Spleen (tissue), 11 donors: Measurements from ENCODE around the gene CD300LG. TPM values are rescaled to one million over a fixed set of nuclear protein-coding genes. Genes with fewer than 3 reads are reported as not detected.

Experiments used
- DNase-seq: peaks from one replicate; pipeline ENCODE4 v3.0.0-alpha.2; 2020
- H3K27ac ChIP-seq, 8 donors: fragments of 200-600 bp; sonication (generic) in 7 of 8; 1 replicate in 4 of 8; 2 replicates in 4 of 8; pipeline versions ENCODE4 v1.5.0 to v1.8.0; 2016 to 2021; ENCODE audit warnings: inconsistent platforms in 4 of 8, mild to moderate bottlenecking in 4 of 8, moderate library complexity in 1 of 8
- H3K27me3 ChIP-seq, 7 donors: fragments of 200-600 bp; sonication (generic) in 6 of 7; replicated peaks in 1 of 7; 1 replicate in 4 of 7; 2 replicates in 3 of 7; pipeline versions ENCODE4 v1.5.0 to v1.8.0; 2016 to 2021; ENCODE audit warnings: inconsistent platforms in 3 of 7, mild to moderate bottlenecking in 1 of 7
- H3K36me3 ChIP-seq, 6 donors: fragments of 200-600 bp; sonication (generic) in 5 of 6; 1 replicate in 4 of 6; 2 replicates in 2 of 6; pipeline versions ENCODE4 v1.5.0 to v1.8.0; 2016 to 2021; ENCODE audit warnings: inconsistent platforms in 2 of 6
- H3K4me1 ChIP-seq, 6 donors: fragments of 200-600 bp; sonication (generic) in 5 of 6; 1 replicate in 3 of 6; 2 replicates in 3 of 6; pipeline versions ENCODE4 v1.5.0 to v1.8.0; 2016 to 2021; ENCODE audit warnings: inconsistent platforms in 3 of 6
- H3K4me3 ChIP-seq, 8 donors: fragments of 200-600 bp; sonication (generic) in 7 of 8; 1 replicate in 4 of 8; 2 replicates in 4 of 8; pipeline versions ENCODE4 v1.5.0 to v1.8.0; 2016 to 2021; ENCODE audit warnings: inconsistent platforms in 4 of 8, mild to moderate bottlenecking in 4 of 8, moderate library complexity in 2 of 8
- H3K9me3 ChIP-seq, 8 donors: fragments of 200-600 bp; sonication (generic) in 7 of 8; 1 replicate in 4 of 8; 2 replicates in 4 of 8; pipeline versions ENCODE4 v1.5.0 to v1.8.0; 2016 to 2021; ENCODE audit warnings: inconsistent platforms in 4 of 8
- CTCF ChIP-seq, 11 experiments: fragments of 200-600 bp in 7 of 11; fragments of 450-650 bp in 4 of 11; sonication (generic) in 4 of 11; IDR thresholded peaks in 8 of 11; conservative IDR thresholded peaks in 3 of 11; 1 replicate in 7 of 11; 2 replicates in 4 of 11; pipeline versions ENCODE4 v1.4.0 to v1.8.0; 2016 to 2021; ENCODE audit warnings: antibody characterized with exemption in 11 of 11, inconsistent platforms in 4 of 11, mild to moderate bottlenecking in 1 of 11
- POLR2A ChIP-seq, 3 donors: fragments of 450-650 bp; IDR thresholded peaks; one replicate each; pipeline ENCODE4 v1.5.1; 2017; ENCODE audit warnings: antibody characterized with exemption in 3 of 3, mild to moderate bottlenecking in 1 of 3
- POLR2AphosphoS5 ChIP-seq, 3 donors: sonication (generic); formaldehyde crosslinking; IDR thresholded peaks; one replicate each; pipeline ENCODE4 v1.5.1; 2017; ENCODE audit warnings: antibody characterized with exemption in 3 of 3
- WGBS, 5 donors: extraction: QIAGEN DNeasy Blood & Tissue Kit in 3 of 5; methylation state at CpG; one replicate each; pipeline versions ENCODE4 v1.1.5 to v1.1.7; 2013 to 2018; 5-methylcytosine and 5-hydroxymethylcytosine counted together
- intact Hi-C: fragments of 100-400 bp; cut with DNase I; formaldehyde crosslinking; loops from one replicate; pipeline ENCODE4 v1.15.0; 2023; ENCODE audit warnings: low total_unique reads
- polyA plus RNA-seq, 3 donors: library from polyadenylated mRNA; stranded (reverse); fragments of 200-250 nt; gene quantifications; one replicate each; pipeline ENCODE4 v1.2.1, GENCODE V29; 2013
- total RNA-seq, 7 donors: library from RNA; depleted of rRNA in 3 of 7; stranded (reverse); fragments of >200 nt in 3 of 7; fragmentation: NEBNext Ultra II Directional in 4 of 7; extraction: Animal tissue kit (Norgen Biotek cat#: 25700) in 4 of 7; gene quantifications; one replicate each; pipeline versions ENCODE4 v1.1.0 to v1.2.1, GENCODE V29; 2016 to 2021
- donor health status: healthy with polysubstance abuse.
- donor health status: DM: no; HTN: no; CAD: no; lungs with moderate emphysema.
- donor health status: DM: no; HTN: no; CAD: no.
- donor health status: Bipolar disorder and iron deficiency.
- donor health status: healthy.
- donor health status: DM: no; HTN: no; CAD: no.
- donor health status: DM: yes; HTN: yes; CAD: no.

The CD300LG gene
- total and polyA plus RNA-seq, 10 donors: 0.33 to 5.3 (median 2.2) TPM

DNA sequence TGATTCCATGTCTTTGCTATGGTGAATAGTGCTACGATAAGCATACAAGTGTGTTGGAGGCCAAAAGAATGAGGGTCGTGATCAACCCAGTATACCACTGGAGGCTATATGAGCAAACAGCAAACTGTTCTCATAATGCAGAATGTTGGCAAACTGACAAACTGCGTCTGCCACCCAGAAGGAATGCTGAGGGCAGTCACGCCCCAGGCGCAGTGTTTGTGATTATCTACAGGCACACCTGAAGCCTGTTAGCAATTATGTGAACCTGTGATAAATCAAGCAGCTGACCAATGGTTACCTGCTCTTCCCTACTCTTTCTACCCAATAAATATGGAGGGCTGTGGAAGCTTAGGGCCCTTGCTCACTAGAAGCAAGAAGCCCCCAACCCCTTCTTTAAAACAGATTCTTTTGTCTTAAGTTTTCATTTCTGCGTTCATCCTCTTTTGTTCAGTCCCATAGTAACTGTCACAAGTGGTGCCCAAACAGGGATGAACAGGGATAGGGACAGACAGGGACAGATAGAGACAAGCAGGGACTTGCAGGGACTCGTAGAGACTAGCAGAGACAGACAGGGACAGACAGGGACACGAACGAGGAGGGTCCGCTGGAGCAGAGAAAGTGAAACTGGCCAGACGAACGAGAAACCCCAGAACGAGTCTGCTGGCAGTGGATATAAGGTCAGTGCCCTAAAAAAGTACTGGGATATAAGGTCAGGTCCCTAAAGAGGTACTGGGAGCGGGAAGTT, 25.1 kb downstream of the CD300LG start:
- no peak for DNase-seq
- Histone ChIP-seq H3K27ac (no peak overlapping the region), H3K9me3 (peaks cover 0 to 5% (median 0%) of the 10 kb centered on the region in 8 donors), H3K4me3 (no peak overlapping the region), H3K4me1 (no peaks in the 10 kb centered on the region), H3K27me3 (peaks cover 0 to 18% (median 0%) of the 10 kb centered on the region in 7 donors), H3K36me3 (no peaks in the 10 kb centered on the region)
- 74 to 89% (median 77%) methylated on average over 14 of the region's 14 CpGs for WGBS, 5 donors
- intact Hi-C loops: no loop called here
- TF ChIP-seq POLR2AphosphoS5 (IDR thresholded peaks at IDR 0.05) (no peak), CTCF (IDR thresholded peaks at IDR 0.05 in 8 of 11, conservative IDR thresholded peaks at IDR 0.05 in 3 of 11) (no peak), POLR2A (IDR thresholded peaks at IDR 0.05) (no peak)

- intact Hi-C loops: no loop called here
- Histone ChIP-seq H3K27me3 (peaks cover 0 to 18% (median 0%) of the 10 kb centered on the region in 7 donors), H3K36me3 (no peaks in the 10 kb centered on the region), H3K4me3 (no peak overlapping the region), H3K27ac (no peak overlapping the region), H3K4me1 (peaks cover 0 to 5% (median under 1%) of the 10 kb centered on the region in 6 donors), H3K9me3 (peaks cover 0 to 5% (median 0%) of the 10 kb centered on the region in 8 donors)
- DNase-seq: peak; percentile 10
- WGBS, 5 donors: 74 to 78% (median 76%) methylated on average over 5 of the region's 5 CpGs
- no peak for TF ChIP-seq CTCF (IDR thresholded peaks at IDR 0.05 in 8 of 11, conservative IDR thresholded peaks at IDR 0.05 in 3 of 11)
- TF ChIP-seq POLR2AphosphoS5 (IDR thresholded peaks at IDR 0.05): no peak
- no peak for TF ChIP-seq POLR2A (IDR thresholded peaks at IDR 0.05)
Observed at GRCh38 chr17:43873091-43873490, 26.1 kb downstream of the CD300LG start.

GRCh38 chr17:43873815-43874214, 26.8 kb downstream of the CD300LG start:
- WGBS, 5 donors: 66 to 78% (median 73%) methylated on average over 6 of the region's 6 CpGs
- peaks cover 0 to 12% (median 8%) of the 10 kb centered on the region in 6 donors for H3K4me1 ChIP-seq
- TF ChIP-seq CTCF (IDR thresholded peaks at IDR 0.05 in 8 of 11, conservative IDR thresholded peaks at IDR 0.05 in 3 of 11) (no peak), POLR2A (IDR thresholded peaks at IDR 0.05) (no peak), POLR2AphosphoS5 (IDR thresholded peaks at IDR 0.05) (no peak)
- H3K36me3 ChIP-seq: no peaks in the 10 kb centered on the region
- H3K27ac ChIP-seq: no peak overlapping the region
- no peak for DNase-seq
- intact Hi-C loops: no loop called here
- H3K4me3 ChIP-seq: no peak overlapping the region
- H3K9me3 ChIP-seq: no peaks in the 10 kb centered on the region
- peaks cover 0 to 20% (median 0%) of the 10 kb centered on the region in 7 donors for H3K27me3 ChIP-seq

DNA sequence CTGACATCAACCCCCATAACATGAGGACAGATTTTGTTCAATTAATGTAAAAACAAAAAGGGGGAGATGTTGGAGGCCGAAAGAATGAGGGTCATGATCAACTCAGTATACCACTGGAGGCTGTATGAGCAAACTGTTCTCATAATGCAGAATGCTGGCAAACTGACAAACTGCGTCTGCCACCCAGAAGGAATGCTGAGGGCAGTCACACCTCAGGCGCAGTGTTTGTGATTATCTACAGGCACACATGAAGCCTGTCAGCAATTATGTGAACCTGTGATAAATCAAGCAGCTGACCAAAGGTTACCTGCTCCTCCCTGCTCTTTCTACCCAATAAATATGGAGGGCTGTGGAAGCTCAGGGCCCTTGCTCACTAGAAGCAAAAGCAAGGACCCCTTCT, 27.3 kb downstream of the CD300LG start:
- no peaks in the 10 kb centered on the region for H3K9me3 ChIP-seq
- H3K4me1 ChIP-seq: peaks cover 0 to 14% (median 8%) of the 10 kb centered on the region in 6 donors
- no peaks in the 10 kb centered on the region for H3K36me3 ChIP-seq
- TF ChIP-seq CTCF (IDR thresholded peaks at IDR 0.05 in 8 of 11, conservative IDR thresholded peaks at IDR 0.05 in 3 of 11) (no peak), POLR2AphosphoS5 (IDR thresholded peaks at IDR 0.05) (no peak), POLR2A (IDR thresholded peaks at IDR 0.05) (no peak)
- H3K27ac ChIP-seq: no peak overlapping the region
- WGBS, 5 donors: 86 to 91% (median 87%) methylated on average over 3 of the region's 3 CpGs
- H3K27me3 ChIP-seq: peaks cover 0 to 23% (median 0%) of the 10 kb centered on the region in 7 donors
- DNase-seq: no peak
- intact Hi-C loops: no loop called here
- no peak overlapping the region for H3K4me3 ChIP-seq
